ENCODE data around the gene PCSK4. TPM values are rescaled to one million over a fixed set of nuclear protein-coding genes. Genes with fewer than 3 reads are reported as not detected.
"Not testable (repeated sequence)": the region's sequence is repeated elsewhere in the genome, so short reads cannot be mapped to it uniquely, and the experiment has no call there.

PCSK4 gene
- total RNA-seq, 1 experiment from 2014 or later, result 7.2 TPM

DNA sequence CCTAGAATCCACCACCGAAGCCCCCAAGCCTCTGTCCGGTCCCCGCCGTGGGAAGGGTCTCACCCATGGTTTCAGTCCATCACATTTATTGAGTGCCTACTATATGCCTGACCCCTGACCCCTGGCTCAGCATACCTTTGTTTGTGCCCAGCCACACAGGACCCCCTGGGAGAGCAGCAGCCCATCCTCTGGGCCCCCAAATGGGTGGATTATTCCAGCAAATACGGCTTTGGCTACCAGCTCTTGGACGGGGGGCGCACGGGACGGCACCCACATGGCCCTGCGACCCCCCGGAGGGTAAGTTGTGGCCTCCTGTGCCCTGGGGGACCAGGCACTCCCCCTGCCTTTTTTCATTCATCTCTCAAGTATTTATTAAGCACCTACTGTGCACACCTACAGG lies 41.4 kb upstream of the PCSK4 start:
- TF ChIP-seq EZH2 (IDR thresholded peaks at IDR 0.05; ENCODE audit: borderline replicate concordance, low read depth, low read length, poor library complexity, severe bottlenecking) (no peak), CTCF (conservative IDR thresholded peaks at IDR 0.05; ENCODE audit: low read depth, low read length) (no peak)
- Histone ChIP-seq H3K4me1 (ENCODE audit: insufficient read depth, low read length, poor library complexity, severe bottlenecking) (no peaks in the 10 kb centered on the region), H3K36me3 (ENCODE audit: insufficient read depth, low read length, poor library complexity, severe bottlenecking) (no peaks in the 10 kb centered on the region), H3K9me3 (ENCODE audit: low read depth, low read length, poor library complexity, severe bottlenecking) (no peaks in the 10 kb centered on the region), H3K4me3 (ENCODE audit: low read depth, low read length, poor library complexity, severe bottlenecking) (no peak overlapping the region), H3K27me3 (replicated peaks; ENCODE audit: insufficient read depth, low read depth, low read length, poor library complexity) (no peaks in the 10 kb centered on the region), H3K27ac (ENCODE audit: low read depth, low read length, poor library complexity, severe bottlenecking) (no peak overlapping the region)
- no peak for DNase-seq (ENCODE audit: low spot score)
- ChIA-PET CTCF (interaction anchor here (0.7 kb wide), 1 partner anchor 252 kb away, joined by 4 read pairs; no protein-coding TSS in a partner anchor), POLR2A (ENCODE audit: low non-redundant PET) (interaction anchor here (0.7 kb wide), 1 partner anchor 293 kb away, joined by 13 read pairs; no protein-coding TSS in a partner anchor)
- no TSS peak for BruUV-seq (replicated peaks)
- intact Hi-C loops (cut with micrococcal nuclease; ENCODE audit: unreplicated experiment), result no loop called here

DNA sequence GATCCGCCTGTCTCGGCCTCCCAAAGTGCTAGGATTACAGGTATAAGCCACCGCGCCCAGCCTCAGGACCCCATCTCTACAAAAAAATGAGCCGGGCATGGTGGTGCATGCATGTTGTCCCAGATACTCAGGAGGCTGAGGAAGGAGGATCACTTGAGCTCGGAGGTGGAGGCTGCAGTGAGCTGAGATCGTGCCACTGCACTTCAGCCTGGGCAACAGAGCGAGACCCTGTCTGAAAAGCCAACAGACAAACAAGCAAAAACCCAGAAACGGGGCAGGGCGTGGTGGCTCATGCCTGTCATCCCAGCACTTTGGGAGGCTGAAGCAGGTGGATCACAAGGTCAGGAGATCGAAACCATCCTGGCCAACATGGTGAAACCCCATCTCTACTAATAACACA lies 40.7 kb upstream of the PCSK4 start:
- H3K27ac ChIP-seq (ENCODE audit: low read depth, low read length, poor library complexity, severe bottlenecking); H3K4me3 ChIP-seq (ENCODE audit: low read depth, low read length, poor library complexity, severe bottlenecking); POLR2A ChIA-PET (ENCODE audit: low non-redundant PET); H3K4me1 ChIP-seq (ENCODE audit: insufficient read depth, low read length, poor library complexity, severe bottlenecking); DNase-seq (ENCODE audit: low spot score); H3K9me3 ChIP-seq (ENCODE audit: low read depth, low read length, poor library complexity, severe bottlenecking); H3K36me3 ChIP-seq (ENCODE audit: insufficient read depth, low read length, poor library complexity, severe bottlenecking); BruUV-seq (replicated peaks); H3K27me3 ChIP-seq (replicated peaks; ENCODE audit: insufficient read depth, low read depth, low read length, poor library complexity); intact Hi-C loops (cut with micrococcal nuclease; ENCODE audit: unreplicated experiment): not testable (repeated sequence)
- CTCF ChIA-PET, result interaction anchor here (0.6 to 0.7 kb wide), 2 partner anchors 267 to 1770 kb away, joined by 9 to 15 read pairs; no protein-coding TSS in a partner anchor

DNA sequence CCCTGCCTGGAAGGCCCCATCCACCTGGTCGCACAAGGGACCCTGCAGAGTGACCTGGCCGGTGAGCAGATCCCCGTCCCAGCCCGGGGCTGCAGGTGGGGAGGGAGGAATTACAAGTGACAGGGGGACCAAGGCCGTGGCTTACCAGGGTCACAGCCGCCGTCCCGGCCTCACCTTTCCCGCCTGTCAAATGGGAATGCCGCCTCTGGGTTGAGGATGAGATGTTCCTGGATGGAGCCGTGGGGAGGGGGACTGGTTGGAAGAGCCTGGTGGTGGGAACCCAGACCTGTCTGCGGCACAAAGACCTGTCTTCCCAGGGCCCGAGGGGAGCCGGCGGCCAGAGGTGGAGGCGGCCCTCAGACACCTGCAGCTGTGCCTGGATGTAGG lies 39.3 kb upstream of the PCSK4 start:
- intact Hi-C loops (cut with micrococcal nuclease; ENCODE audit: unreplicated experiment), result no loop called here
- no TSS peak for BruUV-seq (replicated peaks)
- CTCF ChIA-PET, result no interaction called here
- Histone ChIP-seq H3K4me3 (ENCODE audit: low read depth, low read length, poor library complexity, severe bottlenecking) (no peak overlapping the region), H3K27me3 (replicated peaks; ENCODE audit: insufficient read depth, low read depth, low read length, poor library complexity) (peaks cover 13% of the 10 kb centered on the region), H3K36me3 (ENCODE audit: insufficient read depth, low read length, poor library complexity, severe bottlenecking) (no peaks in the 10 kb centered on the region), H3K27ac (ENCODE audit: low read depth, low read length, poor library complexity, severe bottlenecking) (no peak overlapping the region), H3K4me1 (ENCODE audit: insufficient read depth, low read length, poor library complexity, severe bottlenecking) (peaks cover 2% of the 10 kb centered on the region), H3K9me3 (ENCODE audit: low read depth, low read length, poor library complexity, severe bottlenecking) (no peaks in the 10 kb centered on the region)
- POLR2A ChIA-PET (ENCODE audit: low non-redundant PET), result no interaction called here
- no peak for DNase-seq (ENCODE audit: low spot score)
- TF ChIP-seq CTCF (conservative IDR thresholded peaks at IDR 0.05; ENCODE audit: low read depth, low read length) (no peak), EZH2 (IDR thresholded peaks at IDR 0.05; ENCODE audit: borderline replicate concordance, low read depth, low read length, poor library complexity, severe bottlenecking) (no peak)
